Stimulated activated effector memory CD8-positive, alpha-beta T cell treated with anti-CD3 and anti-CD28 coated beads, Interleukin-12 subunit alpha, Interleukin-12 subunit beta, amount 100 ng/mL, for 72 hours (primary cell): ENCODE measurements around the gene RXRB.
"Not testable (repeated sequence)": the region's sequence is repeated elsewhere in the genome, so short reads cannot be mapped to it uniquely, and the experiment has no call there.

Source experiments
- ATAC-seq: fragments of 150-1000 bp; cut with Tn5 transposase; 2 replicates; pipeline ENCODE4 v1.10.0; 2021
- DNase-seq, 2 donors: peaks; one replicate each; pipeline ENCODE4 v3.0.0; 2021 to 2022; ENCODE audit warnings: low spot score in 2 of 2
- H3K27ac Mint-ChIP-seq: one replicate; pipeline ENCODE4 v1.8.0; 2022; ENCODE audit warnings: mild to moderate bottlenecking, mixed read lengths
- H3K36me3 Mint-ChIP-seq: one replicate; pipeline ENCODE4 v1.8.0; 2022; ENCODE audit warnings: mild to moderate bottlenecking, mixed read lengths
- H3K4me1 Mint-ChIP-seq: one replicate; pipeline ENCODE4 v1.8.0; 2022; ENCODE audit warnings: mixed read lengths
- H3K4me3 Mint-ChIP-seq: one replicate; pipeline ENCODE4 v1.8.0; 2022; ENCODE audit warnings: mild to moderate bottlenecking, mixed read lengths
- H3K9me3 Mint-ChIP-seq: one replicate; pipeline ENCODE4 v1.8.0; 2022; ENCODE audit warnings: mixed read lengths

Gene RXRB

GRCh38 chr6:33150560-33150959, 49.9 kb downstream of the RXRB start:
- not testable (repeated sequence) for H3K27ac Mint-ChIP-seq, H3K9me3 Mint-ChIP-seq, ATAC-seq, H3K36me3 Mint-ChIP-seq, H3K4me3 Mint-ChIP-seq, DNase-seq, H3K4me1 Mint-ChIP-seq

GRCh38 chr6:33147807-33148666, 52.4 kb downstream of the RXRB start:
- Mint-ChIP-seq H3K27ac (no peak overlapping the region), H3K4me1 (no peaks in the 10 kb centered on the region), H3K9me3 (peaks cover 5% of the 10 kb centered on the region), H3K36me3 (no peaks in the 10 kb centered on the region), H3K4me3 (no peak overlapping the region)
- no peak for DNase-seq
- ATAC-seq, result no peak

GRCh38 chr6:33144373-33144772, 56.1 kb downstream of the RXRB start:
- Mint-ChIP-seq H3K4me3 (no peak overlapping the region), H3K36me3 (no peaks in the 10 kb centered on the region), H3K4me1 (peaks cover 6% of the 10 kb centered on the region), H3K27ac (no peak overlapping the region), H3K9me3 (peaks cover 2% of the 10 kb centered on the region)
- no peak for DNase-seq
- ATAC-seq, result no peak
